H1 (cell line): ENCODE data around the gene AMBN. TPM values are rescaled to one million over a fixed set of nuclear protein-coding genes. Genes with fewer than 3 reads are reported as not detected.

Experiments used
- CTCF ChIA-PET: fragments of 300-600 bp; sonication (Branson Sonifier 250); formaldehyde crosslinking; loops from one replicate; lab custom pipeline; 2021; ENCODE audit not compliant: partially characterized antibody; lab: Charles Lee
- POLR2A ChIA-PET: fragments of 300-600 bp; sonication (Branson Sonifier 250); formaldehyde crosslinking; loops from one replicate; lab custom pipeline; 2021; ENCODE audit warnings: inconsistent platforms; ENCODE audit not compliant: partially characterized antibody; lab: Charles Lee
- DNase-seq, 2 experiments: peaks; one replicate each; pipeline versions ENCODE4 v3.0.0 to v3.0.0-alpha.2; 2010 to 2022; ENCODE audit warnings: low spot score in 2 of 2, low read depth in 1 of 2, mixed read lengths in 1 of 2
- FAIRE-seq: peaks from 2 replicates; lab custom pipeline; 2011; peaks lifted over from hg19 to GRCh38; lab: Jason Lieb, UNC
- H2AFZ ChIP-seq: 2 replicates; pipeline ENCODE4 v1.8.1; 2012; ENCODE audit warnings: low read length, inconsistent platforms
- H2AK5ac ChIP-seq: 2 replicates; pipeline ENCODE4 v1.6.1; 2013; ENCODE audit warnings: low read depth, low read length
- H2BK120ac ChIP-seq: replicated peaks from 2 replicates; pipeline ENCODE3; 2013; ENCODE audit warnings: low read depth, low read length, inconsistent platforms
- H2BK12ac ChIP-seq: 2 replicates; pipeline ENCODE4 v1.6.1; 2013; ENCODE audit warnings: low read depth, low read length
- H2BK15ac ChIP-seq: 2 replicates; pipeline ENCODE4 v1.6.1; 2013; ENCODE audit warnings: low read length
- H2BK20ac ChIP-seq: 2 replicates; pipeline ENCODE4 v1.6.1; 2013; ENCODE audit warnings: low read length
- H2BK5ac ChIP-seq: 2 replicates; pipeline ENCODE4 v1.6.1; 2013; ENCODE audit warnings: low read depth, low read length
- H3K14ac ChIP-seq: 2 replicates; pipeline ENCODE4 v1.6.1; 2013; ENCODE audit warnings: inconsistent platforms; ENCODE audit not compliant: insufficient read length
- H3K18ac ChIP-seq: 2 replicates; pipeline ENCODE4 v1.6.1; 2013; ENCODE audit warnings: low read length; ENCODE audit errors: extremely low read depth
- H3K23ac ChIP-seq: 2 replicates; pipeline ENCODE4 v1.6.1; 2013; ENCODE audit warnings: inconsistent platforms; ENCODE audit not compliant: insufficient read length
- H3K23me2 ChIP-seq: 2 replicates; pipeline ENCODE4 v1.6.1; 2013; ENCODE audit warnings: low read depth, low read length
- H3K27ac ChIP-seq: 2 replicates; pipeline ENCODE4 v1.6.1; 2011; ENCODE audit warnings: low read depth, low read length, inconsistent platforms
- H3K27me3 ChIP-seq, 4 experiments: replicated peaks in 1 of 4; 1 replicate in 1 of 4; 2 replicates in 3 of 4; pipeline versions ENCODE4 v1.6.1 to v1.8.1; 2011 to 2013; ENCODE audit warnings: low read length in 3 of 4, mild to moderate bottlenecking in 3 of 4, inconsistent platforms in 2 of 4, mixed read lengths in 2 of 4, moderate library complexity in 1 of 4; ENCODE audit not compliant: control insufficient read depth in 3 of 4, insufficient read depth in 3 of 4; ENCODE audit errors: extremely low read depth in 1 of 4
- H3K36me3 ChIP-seq, 4 experiments: 2 replicates each; pipeline versions ENCODE4 v1.6.1 to v1.8.1; 2011 to 2013; ENCODE audit warnings: mild to moderate bottlenecking in 4 of 4, low read length in 3 of 4, moderate library complexity in 2 of 4, control low read depth in 1 of 4, inconsistent platforms in 1 of 4; ENCODE audit not compliant: insufficient read depth in 4 of 4, control insufficient read depth in 2 of 4
- H3K4ac ChIP-seq: replicated peaks from 2 replicates; pipeline ENCODE3; 2013; ENCODE audit warnings: low read length, low read depth, mixed read lengths, inconsistent platforms; ENCODE audit not compliant: insufficient read length
- H3K4me1 ChIP-seq, 4 experiments: replicated peaks in 1 of 4; 1 replicate in 1 of 4; 2 replicates in 3 of 4; pipeline versions ENCODE4 v1.6.1 to v1.8.1; 2011 to 2013; ENCODE audit warnings: low read length in 3 of 4, inconsistent platforms in 2 of 4, mixed read lengths in 1 of 4; ENCODE audit not compliant: insufficient read depth in 4 of 4, control insufficient read depth in 3 of 4
- H3K4me2 ChIP-seq, 2 experiments: 2 replicates each; pipeline versions ENCODE4 v1.6.1 to v1.8.1; 2011 to 2013; ENCODE audit warnings: low read depth in 2 of 2, low read length in 2 of 2, control low read depth in 1 of 2, inconsistent platforms in 1 of 2, mild to moderate bottlenecking in 1 of 2; ENCODE audit not compliant: insufficient read depth in 1 of 2
- H3K4me3 ChIP-seq, 4 experiments: fragments of 200-600, 300-600 bp in 1 of 4; sonication (generic), shearing (Covaris generic), sonication (Bioruptor Twin) in 1 of 4; 2 replicates each; pipeline versions ENCODE4 v1.5.1 to v1.8.1; 2011 to 2016; ENCODE audit warnings: low read length in 4 of 4, low read depth in 3 of 4, control low read depth in 2 of 4, inconsistent platforms in 2 of 4, mild to moderate bottlenecking in 2 of 4, mixed read lengths in 1 of 4, moderate library complexity in 1 of 4; ENCODE audit not compliant: insufficient read depth in 2 of 4; ENCODE audit errors: extremely low read depth in 1 of 4
- H3K56ac ChIP-seq: replicated peaks from 2 replicates; pipeline ENCODE3; 2013; ENCODE audit warnings: low read depth, mild to moderate bottlenecking, mixed read lengths, low read length, inconsistent platforms; ENCODE audit not compliant: insufficient read length
- H3K79me1 ChIP-seq: 2 replicates; pipeline ENCODE4 v1.6.1; 2013; ENCODE audit warnings: low read depth, low read length, control low read depth
- H3K79me2 ChIP-seq, 2 experiments: 2 replicates each; pipeline versions ENCODE4 v1.6.1 to v1.8.1; 2012 to 2013; ENCODE audit warnings: low read length in 2 of 2, mild to moderate bottlenecking in 2 of 2, inconsistent platforms in 1 of 2; ENCODE audit not compliant: insufficient read depth in 2 of 2, control insufficient read depth in 1 of 2
- H3K9ac ChIP-seq, 4 experiments: replicated peaks in 1 of 4; 1 replicate in 1 of 4; 2 replicates in 3 of 4; pipeline versions ENCODE4 v1.6.1 to v1.8.1; 2011 to 2013; ENCODE audit warnings: low read depth in 3 of 4, low read length in 3 of 4, control low read depth in 2 of 4, mild to moderate bottlenecking in 2 of 4, moderate library complexity in 2 of 4, inconsistent platforms in 1 of 4; ENCODE audit errors: extremely low read depth in 1 of 4
- H3K9me3 ChIP-seq, 2 experiments: 2 replicates each; pipeline versions ENCODE4 v1.6.1 to v1.8.1; 2012 to 2013; ENCODE audit warnings: mild to moderate bottlenecking in 2 of 2, moderate library complexity in 2 of 2, control low read depth in 1 of 2, inconsistent platforms in 1 of 2, low read depth in 1 of 2, low read length in 1 of 2, mixed read lengths in 1 of 2; ENCODE audit not compliant: insufficient read depth in 2 of 2
- H4K20me1 ChIP-seq, 2 experiments: replicated peaks in 1 of 2; 2 replicates each; pipeline versions ENCODE3 to v1.8.1; 2011 to 2013; ENCODE audit warnings: inconsistent platforms in 2 of 2, low read length in 2 of 2, mild to moderate bottlenecking in 1 of 2; ENCODE audit not compliant: insufficient read depth in 2 of 2, control insufficient read depth in 1 of 2
- H4K5ac ChIP-seq: 2 replicates; pipeline ENCODE4 v1.6.1; 2013; ENCODE audit warnings: low read length, low read depth, mixed read lengths, inconsistent platforms; ENCODE audit not compliant: insufficient read length
- H4K8ac ChIP-seq: 2 replicates; pipeline ENCODE4 v1.8.0; 2013; ENCODE audit warnings: mild to moderate bottlenecking, moderate library complexity, low read length, inconsistent platforms; ENCODE audit not compliant: insufficient read depth; ENCODE audit errors: extremely low read depth
- H4K91ac ChIP-seq: replicated peaks from 2 replicates; pipeline ENCODE3; 2013; ENCODE audit warnings: low read length, mixed read lengths, inconsistent platforms; ENCODE audit not compliant: insufficient read length
- CBX5 ChIP-seq: fragments of 300-800, 300-1000 bp; sonication (generic); IDR thresholded peaks from 2 replicates; pipeline ENCODE4 v1.7.1; 2016; ENCODE audit warnings: antibody characterized with exemption, low read length, low read depth
- CTCF ChIP-seq, 3 experiments: IDR thresholded peaks; 1 replicate in 2 of 3; 2 replicates in 1 of 3; pipeline versions ENCODE4 v1.5.1 to v1.6.1; 2011; ENCODE audit warnings: low read length in 3 of 3, mild to moderate bottlenecking in 3 of 3, inconsistent platforms in 2 of 3, low read depth in 1 of 3, moderate library complexity in 1 of 3; ENCODE audit not compliant: insufficient read depth in 1 of 3; ENCODE audit errors: control extremely low read depth in 1 of 3
- GTF2F1 ChIP-seq: IDR thresholded peaks from 2 replicates; pipeline ENCODE4 v1.6.1; 2012; ENCODE audit warnings: low read depth, low read length, improper control_type of control experiment, borderline replicate concordance
- JUND ChIP-seq: IDR thresholded peaks from 2 replicates; pipeline ENCODE4 v1.6.1; 2011; ENCODE audit warnings: mild to moderate bottlenecking, improper control_type of control experiment, low read length
- KDM4A ChIP-seq: IDR thresholded peaks from one replicate; pipeline ENCODE4 v1.7.1; 2012; ENCODE audit warnings: low read depth, mild to moderate bottlenecking, moderate library complexity, low read length, inconsistent platforms; ENCODE audit not compliant: severe bottlenecking
- MAFK ChIP-seq: IDR thresholded peaks from 2 replicates; pipeline ENCODE4 v1.6.1; 2012; ENCODE audit warnings: low read depth, mild to moderate bottlenecking, improper control_type of control experiment, low read length
- NRF1 ChIP-seq: IDR thresholded peaks from 2 replicates; pipeline ENCODE4 v1.6.1; 2011; ENCODE audit warnings: mild to moderate bottlenecking, low read depth, low read length, improper control_type of control experiment
- SAP30 ChIP-seq: fragments of 300-600 bp; sonication (generic); IDR thresholded peaks from 2 replicates; pipeline ENCODE4 v1.7.1; 2012; ENCODE audit warnings: low read length, moderate library complexity, mild to moderate bottlenecking, inconsistent platforms; ENCODE audit not compliant: insufficient read depth, insufficient replicate concordance
- SIRT6 ChIP-seq: IDR thresholded peaks from one replicate; pipeline ENCODE4 v1.7.1; 2012; ENCODE audit warnings: low read length, inconsistent platforms
- SP2 ChIP-seq: IDR thresholded peaks from 2 replicates; pipeline ENCODE4 v1.6.1; 2012; ENCODE audit warnings: mild to moderate bottlenecking, low read length, inconsistent platforms
- TBP ChIP-seq: IDR thresholded peaks from 2 replicates; pipeline ENCODE4 v1.6.1; 2011; ENCODE audit warnings: low read depth, low read length, improper control_type of control experiment
- TCF12 ChIP-seq: IDR thresholded peaks from 2 replicates; pipeline ENCODE4 v1.6.1; 2011; ENCODE audit warnings: low read depth, mild to moderate bottlenecking, low read length
- ZNF274 ChIP-seq: IDR thresholded peaks from 2 replicates; pipeline ENCODE4 v1.7.0; 2012; ENCODE audit warnings: low read length, borderline replicate concordance; ENCODE audit errors: extremely low read depth
- WGBS, 2 experiments: shearing (Covaris generic) in 1 of 2; methylation state at CpG; one replicate each; pipeline versions ENCODE4 v1.1.6 to v1.1.7; 2013 to 2015; ENCODE audit warnings: low lambda C conversion rate in 2 of 2, mixed read lengths in 2 of 2, inconsistent platforms in 1 of 2, low coverage in 1 of 2, missing lambda C conversion rate in 1 of 2; ENCODE audit not compliant: insufficient replicate concordance in 2 of 2, insufficient coverage in 1 of 2, insufficient read length in 1 of 2; ENCODE audit errors: extremely low coverage in 1 of 2, missing lambda C conversion rate in 1 of 2; 5-methylcytosine and 5-hydroxymethylcytosine counted together
- polyA plus RNA-seq, 7 experiments: library from polyadenylated mRNA; depleted of rRNA in 3 of 7; stranded (reverse) in 5 of 7; unstranded in 2 of 7; fragments of >200 nt in 5 of 7; fragments of 200-250 nt in 2 of 7; gene quantifications; 1 replicate in 5 of 7; 2 replicates in 1 of 7; 4 replicates in 1 of 7; pipeline versions ENCODE4 v1.2.1 to v1.2.3, GENCODE V29; 2011 to 2013; ENCODE audit warnings: missing spikeins in 2 of 7, mixed read lengths in 2 of 7
- total RNA-seq: library from RNA; stranded (reverse); fragmentation: NEBNext Ultra II Directional; extraction: Animal tissue kit (Norgen Biotek cat#: 25700); gene quantifications from 2 replicates; pipeline ENCODE4 v1.2.1, GENCODE V29; 2021

AMBN gene
- total and polyA plus RNA-seq, 2 of the 8 experiments (the other 6 are each of a cell fraction or from before 2014, with no cell fraction given): not detected

DNA sequence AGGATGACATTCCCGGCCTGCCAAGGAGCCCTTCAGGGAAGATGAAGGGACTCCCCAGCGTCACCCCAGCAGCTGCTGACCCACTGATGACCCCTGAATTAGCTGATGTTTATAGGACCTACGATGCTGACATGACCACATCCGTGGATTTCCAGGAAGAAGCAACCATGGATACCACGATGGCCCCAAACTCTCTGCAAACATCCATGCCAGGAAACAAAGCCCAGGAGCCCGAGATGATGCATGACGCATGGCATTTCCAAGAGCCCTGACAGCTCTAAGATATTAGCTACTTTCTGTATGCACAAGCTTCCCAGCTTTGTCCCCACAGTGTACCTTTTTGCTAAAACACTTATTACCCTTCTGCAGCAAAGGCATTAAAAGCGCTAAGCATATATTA is 14.4 kb downstream of the AMBN start:
- Histone ChIP-seq H3K23ac (no peak overlapping the region), H3K9ac (no peak overlapping the region), H3K79me2 (no peaks in the 10 kb centered on the region), H3K4me2 (no peak overlapping the region), H2BK20ac (no peak overlapping the region), H3K23me2 (no peaks in the 10 kb centered on the region; the same call in 1 of the 2 replicates), H3K56ac (no peak overlapping the region), H3K79me1 (no peaks in the 10 kb centered on the region), H2AFZ (no peak overlapping the region), H3K4ac (no peak overlapping the region), H2BK12ac (no peak overlapping the region), H4K91ac (no peak overlapping the region), H3K9me3 (no peaks in the 10 kb centered on the region), H3K27ac (no peak overlapping the region), H2BK5ac (no peak overlapping the region), H4K5ac (no peak overlapping the region), H4K20me1 (no peaks in the 10 kb centered on the region), H3K36me3 (no peaks in the 10 kb centered on the region), H3K4me1 (no peaks in the 10 kb centered on the region), H3K4me3 (no peak overlapping the region), H4K8ac (peak overlapping the region; percentile 35; the same call in 1 of the 2 replicates), H3K27me3 (no peaks in the 10 kb centered on the region), H2BK15ac (no peak overlapping the region), H2AK5ac (no peak overlapping the region), H3K18ac (no peak overlapping the region), H3K14ac (no peak overlapping the region), H2BK120ac (no peak overlapping the region)
- CTCF ChIA-PET: interaction anchor here (0.6 to 1.2 kb wide), 2 partner anchors 172 to 624 kb away, joined by 3 read pairs; no protein-coding TSS in a partner anchor
- FAIRE-seq: no peak
- WGBS, 2 experiments: 98% methylated on average over 8 of the region's 8 CpGs; no CpG with 5 or more reads in 1 of the 2 experiments
- DNase-seq: no peak
- POLR2A ChIA-PET: no interaction called here
- TF ChIP-seq NRF1 (no peak), MAFK (no peak), SIRT6 (no peak), SAP30 (no peak), SP2 (no peak), CTCF (IDR thresholded peaks at IDR 0.05; ENCODE audit: control extremely low read depth in 1 of 3, insufficient read depth in 1 of 3, low read depth in 1 of 3, low read length in 3 of 3) (no peak), KDM4A (no peak), CBX5 (no peak), JUND (no peak), TCF12 (no peak), TBP (no peak), ZNF274 (no peak), GTF2F1 (no peak)
